HepG2 (cell line): ENCODE results near the gene IGSF21. TPM values are rescaled to one million over a fixed set of nuclear protein-coding genes. Genes with fewer than 3 reads are reported as not detected.

Experiments used
- ATAC-seq: fragments of 200-7000 bp; cut with Tn5 transposase; 3 replicates; pipeline ENCODE4 v1.9.1; 2020; ENCODE audit warnings: mild to moderate bottlenecking, moderate library complexity
- BruUV-seq: library from RNA; stranded (reverse); fragments of 400-500 nt; replicated peaks from 2 replicates; lab custom pipeline; 2021; lab: Mats Ljungman, UMichigan
- CTCF ChIA-PET: fragments of 300-600 bp; formaldehyde crosslinking; extraction: SDS; loops from one replicate; lab custom pipeline; 2021; ENCODE audit warnings: low total read pairs, inconsistent platforms, low intra/inter-chr PET ratio; lab: Yijun Ruan, JAX
- POLR2A ChIA-PET: fragments of 350-600 bp; sonication (Branson Sonifier 250); formaldehyde crosslinking; loops from one replicate; lab custom pipeline; 2020; ENCODE audit warnings: antibody characterized with exemption, inconsistent platforms; lab: Yijun Ruan, JAX
- DNase-seq: peaks from one replicate; pipeline ENCODE4 v3.0.0-alpha.2; 2015; ENCODE audit warnings: low spot score
- FAIRE-seq: peaks from 3 replicates; lab custom pipeline; 2011; peaks lifted over from hg19 to GRCh38; lab: Jason Lieb, UNC
- H2AFZ ChIP-seq: one replicate; pipeline ENCODE4 v1.6.1; 2011; ENCODE audit warnings: low read length, inconsistent platforms
- H3K27ac ChIP-seq: fragments of 300-600 bp; 3 replicates; pipeline ENCODE4 v1.8.0; 2011; ENCODE audit warnings: mixed run types, mild to moderate bottlenecking, mixed read lengths, low read length, inconsistent platforms; ENCODE audit not compliant: insufficient read depth; ENCODE audit errors: extremely low read length
- H3K27me3 ChIP-seq, 2 experiments: fragments of 200-600 bp in 1 of 2; 2 replicates in 1 of 2; 3 replicates in 1 of 2; pipeline versions ENCODE4 v1.6.0 to v1.8.0; 2011; ENCODE audit warnings: low read length in 2 of 2, mild to moderate bottlenecking in 2 of 2, moderate library complexity in 2 of 2, inconsistent platforms in 1 of 2; ENCODE audit not compliant: insufficient read depth in 2 of 2, control insufficient read depth in 1 of 2
- H3K36me3 ChIP-seq, 2 experiments: fragments of 200-600 bp in 1 of 2; replicated peaks in 1 of 2; 2 replicates in 1 of 2; 3 replicates in 1 of 2; pipeline versions ENCODE4 v1.5.1 to v1.8.0; 2011; ENCODE audit warnings: low read length in 2 of 2, inconsistent platforms in 1 of 2; ENCODE audit not compliant: insufficient read depth in 2 of 2, control insufficient read depth in 1 of 2
- H3K4me1 ChIP-seq: 2 replicates; pipeline ENCODE4 v1.5.1; 2012; ENCODE audit warnings: low read length, inconsistent platforms; ENCODE audit not compliant: insufficient read depth
- H3K4me2 ChIP-seq: 2 replicates; pipeline ENCODE4 v1.6.0; 2011; ENCODE audit warnings: low read depth, low read length, inconsistent platforms
- H3K4me3 ChIP-seq, 3 experiments: fragments of 200-600 bp in 1 of 3; sonication (generic), shearing (Covaris generic) in 1 of 3; replicated peaks in 1 of 3; 2 replicates each; pipeline ENCODE4 v1.5.1; 2011 to 2016; ENCODE audit warnings: low read length in 3 of 3, inconsistent platforms in 2 of 3, low read depth in 2 of 3, mild to moderate bottlenecking in 2 of 3, control low read depth in 1 of 3, mixed read lengths in 1 of 3; ENCODE audit not compliant: insufficient read depth in 1 of 3
- H3K79me2 ChIP-seq: one replicate; pipeline ENCODE4 v1.6.1; 2011; ENCODE audit warnings: low read length, inconsistent platforms; ENCODE audit not compliant: insufficient read depth
- H3K9ac ChIP-seq: 2 replicates; pipeline ENCODE4 v1.6.0; 2011; ENCODE audit warnings: mild to moderate bottlenecking, low read depth, low read length, inconsistent platforms; ENCODE audit not compliant: insufficient read depth
- H3K9me3 ChIP-seq: 2 replicates; pipeline ENCODE4 v1.5.1; 2012; ENCODE audit warnings: mild to moderate bottlenecking, low read length
- H4K20me1 ChIP-seq: 2 replicates; pipeline ENCODE4 v1.6.0; 2011; ENCODE audit warnings: inconsistent platforms, mild to moderate bottlenecking, low read length, moderate library complexity; ENCODE audit not compliant: insufficient read depth
- ARID5B ChIP-seq: IDR thresholded peaks from 2 replicates; pipeline ENCODE4 v1.4.0; 2020; ENCODE audit warnings: mild to moderate bottlenecking, missing genetic modification reagents
- ATF5 ChIP-seq: sonication (generic); formaldehyde crosslinking; IDR thresholded peaks from 2 replicates; pipeline ENCODE4 v1.4.0; 2020; ENCODE audit warnings: mild to moderate bottlenecking, low read depth, missing genetic modification reagents
- BRD4 ChIP-seq: sonication (generic); formaldehyde crosslinking; IDR thresholded peaks from 2 replicates; pipeline ENCODE4 v1.4.0; 2020; ENCODE audit warnings: missing genetic modification reagents
- CBFB ChIP-seq: sonication (generic); formaldehyde crosslinking; IDR thresholded peaks from 2 replicates; pipeline ENCODE4 v1.4.0; 2020; ENCODE audit warnings: missing genetic modification reagents
- DPF2 ChIP-seq: sonication (generic); formaldehyde crosslinking; IDR thresholded peaks from 2 replicates; pipeline ENCODE4 v1.4.0; 2020; ENCODE audit warnings: mild to moderate bottlenecking, low read depth, missing genetic modification reagents, borderline replicate concordance
- HINFP ChIP-seq: sonication (generic); formaldehyde crosslinking; IDR thresholded peaks from 2 replicates; pipeline ENCODE4 v1.4.0; 2020; ENCODE audit warnings: low read depth, mild to moderate bottlenecking, missing genetic modification reagents
- KLF11 ChIP-seq: IDR thresholded peaks from 2 replicates; pipeline ENCODE4 v1.6.1; 2016; ENCODE audit warnings: missing compliant biosample characterization
- PRDM4 ChIP-seq: sonication (generic); formaldehyde crosslinking; IDR thresholded peaks from 2 replicates; pipeline ENCODE4 v1.9.0; 2021; ENCODE audit warnings: missing genetic modification reagents, borderline replicate concordance
- THAP7 ChIP-seq: sonication (generic); formaldehyde crosslinking; IDR thresholded peaks from 2 replicates; pipeline ENCODE4 v1.8.1; 2023; ENCODE audit warnings: mild to moderate bottlenecking, missing genetic modification reagents
- ZNF253 ChIP-seq: sonication (generic); formaldehyde crosslinking; IDR thresholded peaks from 2 replicates; pipeline ENCODE4 v1.8.0; 2022; ENCODE audit warnings: mild to moderate bottlenecking, missing genetic modification reagents, borderline replicate concordance
- ZNF343 ChIP-seq: sonication (generic); formaldehyde crosslinking; IDR thresholded peaks from 2 replicates; pipeline ENCODE4 v1.4.0; 2020; ENCODE audit warnings: mild to moderate bottlenecking, missing genetic modification reagents
- WGBS: methylation state at CpG from one replicate; pipeline ENCODE4 v1.1.6; 2017; ENCODE audit warnings: low lambda C conversion rate; 5-methylcytosine and 5-hydroxymethylcytosine counted together
- in situ Hi-C: cut with HindIII; loops from 2 replicates; pipeline ENCODE4 v1.10.0; 2017; ENCODE audit warnings: low pct_unique_long_range_greater_than_20kb; ENCODE audit not compliant: extremely low pct_ligation_motif_present
- intact Hi-C: fragments of 100-400 bp; cut with micrococcal nuclease; formaldehyde crosslinking; loops from one replicate; pipeline ENCODE4 v1.10.0; 2022; ENCODE audit not compliant: unreplicated experiment
- polyA plus RNA-seq, 8 experiments: library from polyadenylated mRNA; depleted of rRNA in 3 of 8; stranded (reverse) in 7 of 8; unstranded in 1 of 8; fragments of >200 nt; fragmentation: Illumina TruSeq in 4 of 8; extraction: Trizol in 4 of 8; gene quantifications; 2 replicates each; pipeline versions ENCODE4 v1.2.1 to v1.2.3, GENCODE V29; 2011 to 2016; ENCODE audit warnings: low read depth in 4 of 8, missing spikeins in 1 of 8, mixed read lengths in 1 of 8; ENCODE audit not compliant: insufficient read depth in 1 of 8
- total RNA-seq, 5 experiments: library from RNA; depleted of rRNA; stranded (reverse); fragments of >200 nt; fragmentation: Illumina TruSeq; extraction: Trizol; gene quantifications; 2 replicates each; pipeline ENCODE4 v1.2.3, GENCODE V29; 2016; ENCODE audit warnings: low read depth in 1 of 5

Gene IGSF21
- total and polyA plus RNA-seq, 2 of the 13 experiments (the other 11 are each of a cell fraction or from before 2014, with no cell fraction given), result not detected

- no peak for FAIRE-seq
- no peaks in the 10 kb centered on the region for H4K20me1 ChIP-seq
- H3K27ac ChIP-seq, result no peak overlapping the region
- H3K36me3 ChIP-seq, result no peaks in the 10 kb centered on the region
- H3K9ac ChIP-seq, result no peak overlapping the region
- 0% methylated on average over 5 of the region's 5 CpGs for WGBS
- H3K4me3 ChIP-seq, result no peak overlapping the region
- no TSS peak for BruUV-seq
- no peak for ATAC-seq
- CTCF ChIA-PET, result no interaction called here
- TF ChIP-seq PRDM4 (CRISPR knock-in tag) (no peak), DPF2 (CRISPR knock-in tag) (no peak), HINFP (CRISPR knock-in tag) (no peak), ARID5B (no peak), ZNF253 (CRISPR knock-in tag) (no peak), BRD4 (CRISPR knock-in tag) (no peak), KLF11 (CRISPR knock-in tag) (no peak), CBFB (CRISPR knock-in tag) (no peak), ZNF343 (no peak), THAP7 (CRISPR knock-in tag) (no peak), ATF5 (CRISPR knock-in tag) (no peak)
- no peaks in the 10 kb centered on the region; a peak in 1 of 5 replicates for H3K27me3 ChIP-seq
- no peaks in the 10 kb centered on the region for H3K79me2 ChIP-seq
- H3K9me3 ChIP-seq, result peaks cover 11% of the 10 kb centered on the region; the same call in 1 of the 2 replicates
- H2AFZ ChIP-seq, result no peak overlapping the region
- no peak for DNase-seq
- no peak overlapping the region for H3K4me2 ChIP-seq
- intact Hi-C loops, result no loop called here
- in situ Hi-C loops, result no loop called here
- POLR2A ChIA-PET, result no interaction called here
- no peaks in the 10 kb centered on the region for H3K4me1 ChIP-seq
Measured at GRCh38 chr1:18414321-18414720, 306.7 kb downstream of the IGSF21 start.
